D721Med (cell line): ENCODE data around the gene PLXNA4.

Experiments
- DNase-seq: peaks from one replicate; pipeline ENCODE4 v3.0.0; 2011; ENCODE audit warnings: low spot score; ENCODE audit not compliant: insufficient read length
- FAIRE-seq: peaks from 2 replicates; lab custom pipeline; 2011; peaks lifted over from hg19 to GRCh38; lab: Jason Lieb, UNC
- CTCF ChIP-seq: IDR thresholded peaks from 2 replicates; pipeline ENCODE4 v1.5.1; 2012; ENCODE audit warnings: mild to moderate bottlenecking, control low read depth; ENCODE audit not compliant: insufficient read depth; ENCODE audit errors: missing control alignments

The PLXNA4 gene

GRCh38 chr7:132247995-132248618 is 328.2 kb downstream of the PLXNA4 start:
- DNase-seq (no peak), FAIRE-seq (no peak)
- no peak for TF ChIP-seq CTCF

- TF ChIP-seq CTCF: no peak
- FAIRE-seq (no peak), DNase-seq (no peak)
These were observed 329.7 kb downstream of the PLXNA4 start for GRCh38 chr7:132246591-132246990.

- TF ChIP-seq CTCF: no peak
- DNase-seq: no peak
- no peak for FAIRE-seq
These were observed 330.7 kb downstream of the PLXNA4 start for GRCh38 chr7:132245539-132245938.

GRCh38 chr7:132244903-132245480 is 331.3 kb downstream of the PLXNA4 start:
- no peak for FAIRE-seq
- no peak for TF ChIP-seq CTCF
- no peak for DNase-seq

GRCh38 chr7:132243463-132243862 is 332.8 kb downstream of the PLXNA4 start:
- no peak for DNase-seq

GRCh38 chr7:132243051-132243450 is 333.2 kb downstream of the PLXNA4 start:
- FAIRE-seq (no peak), DNase-seq (no peak)
- TF ChIP-seq CTCF: no peak

More at GRCh38 chr7:132243463-132243862, 332.8 kb downstream of the PLXNA4 start:
- no peak for TF ChIP-seq CTCF
- FAIRE-seq: no peak

- FAIRE-seq: no peak
- no peak for TF ChIP-seq CTCF
- no peak for DNase-seq
These were observed 334.0 kb downstream of the PLXNA4 start for GRCh38 chr7:132242192-132242812.
